ENCODE data around the gene NME7.

DNA sequence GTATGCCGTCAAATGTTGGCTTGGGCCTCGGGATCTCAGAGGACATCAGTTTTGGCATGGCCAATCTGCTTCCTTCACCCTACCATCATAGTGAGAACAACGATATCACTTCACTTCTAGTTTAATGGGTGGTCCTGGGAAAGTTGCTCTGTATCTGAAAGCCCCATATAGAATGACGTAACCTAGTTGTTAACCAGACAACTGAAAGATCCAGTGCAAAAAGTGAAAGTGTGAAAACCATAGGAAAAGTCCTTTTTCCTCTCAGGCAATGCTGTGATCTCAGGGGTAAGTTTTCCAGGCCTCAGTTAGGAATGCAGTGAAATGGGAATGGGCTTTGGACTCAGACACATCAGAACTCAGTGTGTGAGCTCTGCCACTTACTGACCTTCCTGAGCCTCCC, 279.7 kb downstream of the NME7 start:
- TF ChIP-seq EP300 (IDR thresholded peaks at IDR 0.05) (no peak), POLR2AphosphoS5 (IDR thresholded peaks at IDR 0.05) (no peak)
- TF ChIP-seq, protein P1, sequence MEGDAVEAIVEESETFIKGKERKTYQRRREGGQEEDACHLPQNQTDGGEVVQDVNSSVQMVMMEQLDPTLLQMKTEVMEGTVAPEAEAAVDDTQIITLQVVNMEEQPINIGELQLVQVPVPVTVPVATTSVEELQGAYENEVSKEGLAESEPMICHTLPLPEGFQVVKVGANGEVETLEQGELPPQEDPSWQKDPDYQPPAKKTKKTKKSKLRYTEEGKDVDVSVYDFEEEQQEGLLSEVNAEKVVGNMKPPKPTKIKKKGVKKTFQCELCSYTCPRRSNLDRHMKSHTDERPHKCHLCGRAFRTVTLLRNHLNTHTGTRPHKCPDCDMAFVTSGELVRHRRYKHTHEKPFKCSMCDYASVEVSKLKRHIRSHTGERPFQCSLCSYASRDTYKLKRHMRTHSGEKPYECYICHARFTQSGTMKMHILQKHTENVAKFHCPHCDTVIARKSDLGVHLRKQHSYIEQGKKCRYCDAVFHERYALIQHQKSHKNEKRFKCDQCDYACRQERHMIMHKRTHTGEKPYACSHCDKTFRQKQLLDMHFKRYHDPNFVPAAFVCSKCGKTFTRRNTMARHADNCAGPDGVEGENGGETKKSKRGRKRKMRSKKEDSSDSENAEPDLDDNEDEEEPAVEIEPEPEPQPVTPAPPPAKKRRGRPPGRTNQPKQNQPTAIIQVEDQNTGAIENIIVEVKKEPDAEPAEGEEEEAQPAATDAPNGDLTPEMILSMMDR (IDR thresholded peaks at IDR 0.05), result no peak

All from sigmoid colon (tissue), 4 donors.